Liver (tissue), 9 donors: Measurements from ENCODE around the gene ERBB4. TPM values are rescaled to one million over a fixed set of nuclear protein-coding genes. Genes with fewer than 3 reads are reported as not detected.

Source experiments
- DNase-seq: peaks from one replicate; pipeline ENCODE4 v3.0.0-alpha.2; 2017; ENCODE audit warnings: low spot score
- H3K27ac ChIP-seq, 2 donors: one replicate each; pipeline ENCODE4 v1.7.0; 2013; ENCODE audit warnings: inconsistent platforms in 2 of 2, low read length in 2 of 2, control low read depth in 1 of 2, low read depth in 1 of 2, mild to moderate bottlenecking in 1 of 2
- H3K27me3 ChIP-seq, 4 donors: one replicate each; pipeline versions ENCODE4 v1.6.1 to v1.7.0; 2013; ENCODE audit warnings: low read length in 3 of 4, inconsistent platforms in 1 of 4, mild to moderate bottlenecking in 1 of 4, moderate library complexity in 1 of 4; ENCODE audit not compliant: control insufficient read depth in 4 of 4, insufficient read depth in 4 of 4
- H3K36me3 ChIP-seq, 4 donors: one replicate each; pipeline versions ENCODE4 v1.6.1 to v1.7.0; 2013; ENCODE audit warnings: low read length in 3 of 4, mild to moderate bottlenecking in 3 of 4, low read depth in 1 of 4, moderate library complexity in 1 of 4; ENCODE audit not compliant: control insufficient read depth in 4 of 4, insufficient read depth in 3 of 4
- H3K4me1 ChIP-seq, 4 donors: one replicate each; pipeline versions ENCODE4 v1.6.1 to v1.7.0; 2013; ENCODE audit warnings: low read length in 3 of 4, mild to moderate bottlenecking in 3 of 4, moderate library complexity in 1 of 4; ENCODE audit not compliant: control insufficient read depth in 4 of 4, insufficient read depth in 4 of 4
- H3K4me3 ChIP-seq, 3 donors: one replicate each; pipeline versions ENCODE4 v1.6.1 to v1.7.0; 2013; ENCODE audit warnings: low read length in 3 of 3, control low read depth in 1 of 3, low read depth in 1 of 3, mild to moderate bottlenecking in 1 of 3
- H3K9ac ChIP-seq, 2 donors: one replicate each; pipeline ENCODE4 v1.7.0; 2013; ENCODE audit warnings: low read length in 2 of 2, mild to moderate bottlenecking in 2 of 2, moderate library complexity in 2 of 2, control low read depth in 1 of 2, low read depth in 1 of 2
- H3K9me3 ChIP-seq, 4 donors: one replicate each; pipeline versions ENCODE4 v1.6.1 to v1.7.0; 2013; ENCODE audit warnings: low read length in 3 of 4; ENCODE audit not compliant: control insufficient read depth in 4 of 4
- CTCF ChIP-seq: fragments of 150-350 bp; IDR thresholded peaks from 2 replicates; pipeline ENCODE4 v1.5.1; 2017; ENCODE audit warnings: improper control_type of control experiment, low read depth, low read length; ENCODE audit not compliant: missing input control
- FOXA1 ChIP-seq: IDR thresholded peaks from 2 replicates; pipeline ENCODE4 v1.6.1; 2016; ENCODE audit warnings: antibody characterized with exemption
- FOXA2 ChIP-seq: IDR thresholded peaks from 2 replicates; pipeline ENCODE4 v1.6.1; 2016; ENCODE audit warnings: antibody characterized with exemption
- GABPA ChIP-seq, 2 donors: IDR thresholded peaks in 1 of 2; conservative IDR thresholded peaks in 1 of 2; 2 replicates each; pipeline ENCODE4 v1.6.1; 2016; ENCODE audit warnings: antibody characterized with exemption in 2 of 2, mild to moderate bottlenecking in 1 of 2, moderate library complexity in 1 of 2
- HNF4G ChIP-seq: IDR thresholded peaks from 2 replicates; pipeline ENCODE4 v1.6.1; 2016; ENCODE audit warnings: antibody characterized with exemption
- MAX ChIP-seq: IDR thresholded peaks from 2 replicates; pipeline ENCODE4 v1.6.1; 2016; ENCODE audit warnings: antibody characterized with exemption
- NR2F2 ChIP-seq: IDR thresholded peaks from 2 replicates; pipeline ENCODE4 v1.6.1; 2016; ENCODE audit warnings: antibody characterized with exemption
- RAD21 ChIP-seq, 2 donors: IDR thresholded peaks; 2 replicates each; pipeline ENCODE4 v1.6.1; 2016; ENCODE audit warnings: antibody characterized with exemption in 2 of 2, mild to moderate bottlenecking in 2 of 2
- ZBTB33 ChIP-seq: IDR thresholded peaks from 2 replicates; pipeline ENCODE4 v1.6.1; 2016; ENCODE audit warnings: antibody characterized with exemption
- WGBS: extraction: QIAGEN DNeasy Blood & Tissue Kit; methylation state at CpG from one replicate; pipeline ENCODE4 v1.1.7; 2013; 5-methylcytosine and 5-hydroxymethylcytosine counted together
- polyA plus RNA-seq, 2 donors: library from polyadenylated mRNA; stranded (reverse) in 1 of 2; unstranded in 1 of 2; fragments of 200-250 nt in 1 of 2; fragments of >200 nt in 1 of 2; fragmentation: Nextera tagmentation in 1 of 2; extraction: Ambion mirVana in 1 of 2; gene quantifications; one replicate each; pipeline versions ENCODE4 v1.2.1 to v1.2.3, GENCODE V29; 2013 to 2015
- total RNA-seq, 2 donors: library from RNA; depleted of rRNA; stranded (reverse); fragments of >200 nt; gene quantifications; one replicate each; pipeline ENCODE4 v1.2.3, GENCODE V29; 2014
- TF ChIP-seq, protein P1 (sequence below): IDR thresholded peaks from 2 replicates; pipeline ENCODE4 v1.6.1; 2016; ENCODE audit warnings: antibody characterized with exemption
- donor health status: healthy.
- donor health status: healthy.
- donor health status: healthy.
- donor health status: healthy.
- donor health status: healthy.

The ERBB4 gene
- total and polyA plus RNA-seq, 4 donors: 0.03 to 0.42 TPM; not detected in 2

DNA sequence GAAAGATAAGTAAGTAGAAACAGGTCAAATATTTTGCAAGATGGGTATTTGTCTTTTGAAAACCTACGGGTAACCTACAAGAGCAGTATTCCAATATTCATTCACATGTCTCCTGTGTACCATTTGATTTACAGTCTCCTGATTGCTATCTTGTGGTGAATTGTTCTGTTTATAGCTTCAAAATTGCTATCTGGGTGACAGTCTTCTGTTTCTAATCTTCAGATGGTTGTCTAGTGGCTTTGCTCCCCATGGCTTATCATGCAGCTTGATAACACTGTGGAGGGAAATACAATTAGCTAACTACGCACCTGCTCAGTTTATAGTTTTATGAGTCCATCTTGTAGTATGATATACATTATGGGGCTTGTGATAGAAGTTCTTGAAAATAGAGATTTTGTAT, 1165.4 kb downstream of the ERBB4 start:
- H3K27ac ChIP-seq: no peak overlapping the region
- no peak overlapping the region for H3K4me3 ChIP-seq
- no peak for TF ChIP-seq MAX
- no peak for TF ChIP-seq HNF4G
- TF ChIP-seq ZBTB33: no peak
- no peaks in the 10 kb centered on the region for H3K36me3 ChIP-seq
- no peaks in the 10 kb centered on the region for H3K27me3 ChIP-seq
- H3K9me3 ChIP-seq: no peaks in the 10 kb centered on the region
- 75% methylated on average over 2 of the region's 2 CpGs for WGBS
- no peak for DNase-seq
- H3K9ac ChIP-seq: no peak overlapping the region
- H3K4me1 ChIP-seq: no peaks in the 10 kb centered on the region

DNA sequence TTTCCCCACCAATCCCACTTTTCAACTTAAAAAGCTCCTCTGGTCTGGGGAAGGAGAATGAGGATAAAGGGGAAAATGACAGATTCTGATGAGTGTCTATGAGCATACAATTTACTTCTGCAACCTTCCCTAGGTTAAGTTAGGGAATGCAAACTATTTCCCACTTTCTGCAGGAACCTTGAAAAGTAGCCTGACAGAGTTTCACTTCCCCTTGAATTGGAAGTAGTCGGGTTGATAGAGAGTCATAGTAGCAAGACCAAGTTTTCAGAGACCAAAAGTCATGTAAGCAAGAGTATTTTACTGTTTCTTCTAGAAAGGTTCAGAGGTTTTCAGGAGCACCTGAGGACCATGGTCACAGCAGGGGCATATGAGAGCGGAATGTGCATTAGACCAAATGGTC, 1167.1 kb downstream of the ERBB4 start:
- DNase-seq: no peak
- H3K4me3 ChIP-seq: no peak overlapping the region
- no peak overlapping the region for H3K27ac ChIP-seq
- no peaks in the 10 kb centered on the region for H3K9me3 ChIP-seq
- WGBS: 77% methylated on average over 2 of the region's 2 CpGs
- H3K4me1 ChIP-seq: no peaks in the 10 kb centered on the region
- H3K9ac ChIP-seq: no peak overlapping the region
- TF ChIP-seq FOXA2 (no peak), ZBTB33 (no peak), FOXA1 (no peak)
- H3K36me3 ChIP-seq: no peaks in the 10 kb centered on the region
- H3K27me3 ChIP-seq: no peaks in the 10 kb centered on the region

DNA sequence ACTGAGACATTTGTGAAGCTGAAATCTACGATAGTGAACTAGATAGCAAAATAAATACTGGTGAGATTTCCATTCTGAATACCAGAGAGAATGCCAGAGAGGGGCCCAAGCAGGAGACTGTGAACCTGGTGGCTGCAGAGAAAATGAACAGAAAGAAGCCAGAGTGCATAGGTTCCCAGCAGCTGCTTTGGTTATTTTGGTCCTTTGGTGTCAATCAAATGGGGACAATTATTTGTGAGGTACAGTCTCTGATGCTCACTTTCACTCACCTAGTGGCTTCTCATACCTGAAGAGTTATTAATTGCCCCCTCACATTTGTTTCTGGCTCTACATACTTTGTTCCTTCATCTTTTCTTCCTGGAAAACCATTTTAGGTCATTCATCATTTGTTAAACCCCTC, 1170.1 kb downstream of the ERBB4 start:
- WGBS: 31% methylated on average over 1 of the region's 1 CpG
- Histone ChIP-seq H3K27ac (no peak overlapping the region), H3K9me3 (no peaks in the 10 kb centered on the region), H3K27me3 (no peaks in the 10 kb centered on the region), H3K4me1 (no peaks in the 10 kb centered on the region), H3K9ac (no peak overlapping the region), H3K36me3 (no peaks in the 10 kb centered on the region), H3K4me3 (no peak overlapping the region)
- TF ChIP-seq, protein P1, sequence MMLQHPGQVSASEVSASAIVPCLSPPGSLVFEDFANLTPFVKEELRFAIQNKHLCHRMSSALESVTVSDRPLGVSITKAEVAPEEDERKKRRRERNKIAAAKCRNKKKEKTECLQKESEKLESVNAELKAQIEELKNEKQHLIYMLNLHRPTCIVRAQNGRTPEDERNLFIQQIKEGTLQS: no peak
- TF ChIP-seq CTCF (no peak), NR2F2 (no peak), RAD21 (IDR thresholded peaks at IDR 0.05) (no peak), HNF4G (no peak), GABPA (IDR thresholded peaks at IDR 0.05 in 1 of 2, conservative IDR thresholded peaks at IDR 0.05 in 1 of 2) (no peak)
- DNase-seq: no peak
